ENCODE data around the gene RREB1.

Gene RREB1

GRCh38 chr6:7207720-7208119 lies 100.0 kb downstream of the RREB1 start:
- Histone ChIP-seq H3K4me1 (ENCODE audit: control insufficient read depth, insufficient read depth, low read length) (no peaks in the 10 kb centered on the region), H3K9ac (ENCODE audit: low read depth, low read length) (no peak overlapping the region), H3K9me3 (ENCODE audit: control insufficient read depth, insufficient read depth, low read length) (no peaks in the 10 kb centered on the region), H3K4me3 (ENCODE audit: low read depth, low read length) (no peak overlapping the region), H3K36me3 (ENCODE audit: control insufficient read depth, insufficient read depth, low read length) (peaks cover 6% of the 10 kb centered on the region), H3K27me3 (ENCODE audit: control insufficient read depth, insufficient read depth, low read length) (no peaks in the 10 kb centered on the region)

GRCh38 chr6:7213416-7213815 lies 105.7 kb downstream of the RREB1 start:
- no peak overlapping the region for H3K9ac ChIP-seq (ENCODE audit: low read depth, low read length)
- no peaks in the 10 kb centered on the region for H3K4me1 ChIP-seq (ENCODE audit: control insufficient read depth, insufficient read depth, low read length)
- no peaks in the 10 kb centered on the region for H3K9me3 ChIP-seq (ENCODE audit: control insufficient read depth, insufficient read depth, low read length)
- no peak overlapping the region for H3K4me3 ChIP-seq (ENCODE audit: low read depth, low read length)
- H3K27me3 ChIP-seq (ENCODE audit: control insufficient read depth, insufficient read depth, low read length): no peaks in the 10 kb centered on the region
- peaks cover 12% of the 10 kb centered on the region for H3K36me3 ChIP-seq (ENCODE audit: control insufficient read depth, insufficient read depth, low read length)

- no peak overlapping the region for H3K4me3 ChIP-seq (ENCODE audit: low read depth, low read length)
- H3K27me3 ChIP-seq (ENCODE audit: control insufficient read depth, insufficient read depth, low read length): no peaks in the 10 kb centered on the region
- no peak overlapping the region for H3K9ac ChIP-seq (ENCODE audit: low read depth, low read length)
- peaks cover 12% of the 10 kb centered on the region for H3K36me3 ChIP-seq (ENCODE audit: control insufficient read depth, insufficient read depth, low read length)
- no peaks in the 10 kb centered on the region for H3K4me1 ChIP-seq (ENCODE audit: control insufficient read depth, insufficient read depth, low read length)
- no peaks in the 10 kb centered on the region for H3K9me3 ChIP-seq (ENCODE audit: control insufficient read depth, insufficient read depth, low read length)
Measured at GRCh38 chr6:7214468-7214867, 106.7 kb downstream of the RREB1 start.

GRCh38 chr6:7215131-7215530 lies 107.4 kb downstream of the RREB1 start:
- H3K4me3 ChIP-seq (ENCODE audit: low read depth, low read length): no peak overlapping the region
- H3K4me1 ChIP-seq (ENCODE audit: control insufficient read depth, insufficient read depth, low read length): no peaks in the 10 kb centered on the region
- H3K27me3 ChIP-seq (ENCODE audit: control insufficient read depth, insufficient read depth, low read length): no peaks in the 10 kb centered on the region
- no peak overlapping the region for H3K9ac ChIP-seq (ENCODE audit: low read depth, low read length)
- H3K9me3 ChIP-seq (ENCODE audit: control insufficient read depth, insufficient read depth, low read length): no peaks in the 10 kb centered on the region
- peaks cover 12% of the 10 kb centered on the region for H3K36me3 ChIP-seq (ENCODE audit: control insufficient read depth, insufficient read depth, low read length)

GRCh38 chr6:7215798-7216231 lies 108.1 kb downstream of the RREB1 start:
- Histone ChIP-seq H3K4me1 (ENCODE audit: control insufficient read depth, insufficient read depth, low read length) (no peaks in the 10 kb centered on the region), H3K9me3 (ENCODE audit: control insufficient read depth, insufficient read depth, low read length) (no peaks in the 10 kb centered on the region), H3K36me3 (ENCODE audit: control insufficient read depth, insufficient read depth, low read length) (peaks cover 12% of the 10 kb centered on the region), H3K27me3 (ENCODE audit: control insufficient read depth, insufficient read depth, low read length) (no peaks in the 10 kb centered on the region), H3K4me3 (ENCODE audit: low read depth, low read length) (no peak overlapping the region), H3K9ac (ENCODE audit: low read depth, low read length) (no peak overlapping the region)

- H3K27me3 ChIP-seq (ENCODE audit: control insufficient read depth, insufficient read depth, low read length): no peaks in the 10 kb centered on the region
- H3K36me3 ChIP-seq (ENCODE audit: control insufficient read depth, insufficient read depth, low read length): peaks cover 6% of the 10 kb centered on the region
- no peak overlapping the region for H3K9ac ChIP-seq (ENCODE audit: low read depth, low read length)
- no peaks in the 10 kb centered on the region for H3K9me3 ChIP-seq (ENCODE audit: control insufficient read depth, insufficient read depth, low read length)
- H3K4me3 ChIP-seq (ENCODE audit: low read depth, low read length): no peak overlapping the region
- H3K4me1 ChIP-seq (ENCODE audit: control insufficient read depth, insufficient read depth, low read length): no peaks in the 10 kb centered on the region
Measured at GRCh38 chr6:7216941-7217621, 109.3 kb downstream of the RREB1 start.

GRCh38 chr6:7218406-7218988 lies 110.7 kb downstream of the RREB1 start:
- no peaks in the 10 kb centered on the region for H3K27me3 ChIP-seq (ENCODE audit: control insufficient read depth, insufficient read depth, low read length)
- no peak overlapping the region for H3K9ac ChIP-seq (ENCODE audit: low read depth, low read length)
- no peaks in the 10 kb centered on the region for H3K9me3 ChIP-seq (ENCODE audit: control insufficient read depth, insufficient read depth, low read length)
- peaks cover 6% of the 10 kb centered on the region for H3K36me3 ChIP-seq (ENCODE audit: control insufficient read depth, insufficient read depth, low read length)
- no peak overlapping the region for H3K4me3 ChIP-seq (ENCODE audit: low read depth, low read length)
- no peaks in the 10 kb centered on the region for H3K4me1 ChIP-seq (ENCODE audit: control insufficient read depth, insufficient read depth, low read length)

GRCh38 chr6:7219310-7219709 lies 111.5 kb downstream of the RREB1 start:
- Histone ChIP-seq H3K27me3 (ENCODE audit: control insufficient read depth, insufficient read depth, low read length) (no peaks in the 10 kb centered on the region), H3K9ac (ENCODE audit: low read depth, low read length) (no peak overlapping the region), H3K4me1 (ENCODE audit: control insufficient read depth, insufficient read depth, low read length) (no peaks in the 10 kb centered on the region), H3K9me3 (ENCODE audit: control insufficient read depth, insufficient read depth, low read length) (no peaks in the 10 kb centered on the region), H3K36me3 (ENCODE audit: control insufficient read depth, insufficient read depth, low read length) (peaks cover 6% of the 10 kb centered on the region), H3K4me3 (ENCODE audit: low read depth, low read length) (no peak overlapping the region)

GRCh38 chr6:7222197-7222596 lies 114.4 kb downstream of the RREB1 start:
- H3K4me3 ChIP-seq (ENCODE audit: low read depth, low read length): no peak overlapping the region
- no peaks in the 10 kb centered on the region for H3K36me3 ChIP-seq (ENCODE audit: control insufficient read depth, insufficient read depth, low read length)
- H3K9me3 ChIP-seq (ENCODE audit: control insufficient read depth, insufficient read depth, low read length): no peaks in the 10 kb centered on the region
- no peaks in the 10 kb centered on the region for H3K4me1 ChIP-seq (ENCODE audit: control insufficient read depth, insufficient read depth, low read length)
- H3K27me3 ChIP-seq (ENCODE audit: control insufficient read depth, insufficient read depth, low read length): no peaks in the 10 kb centered on the region
- no peak overlapping the region for H3K9ac ChIP-seq (ENCODE audit: low read depth, low read length)

GRCh38 chr6:7224731-7225130 lies 117.0 kb downstream of the RREB1 start:
- H3K36me3 ChIP-seq (ENCODE audit: control insufficient read depth, insufficient read depth, low read length): peaks cover 13% of the 10 kb centered on the region
- no peak overlapping the region for H3K4me3 ChIP-seq (ENCODE audit: low read depth, low read length)
- H3K9me3 ChIP-seq (ENCODE audit: control insufficient read depth, insufficient read depth, low read length): no peaks in the 10 kb centered on the region
- no peaks in the 10 kb centered on the region for H3K27me3 ChIP-seq (ENCODE audit: control insufficient read depth, insufficient read depth, low read length)
- H3K9ac ChIP-seq (ENCODE audit: low read depth, low read length): no peak overlapping the region
- no peaks in the 10 kb centered on the region for H3K4me1 ChIP-seq (ENCODE audit: control insufficient read depth, insufficient read depth, low read length)

GRCh38 chr6:7228662-7229375 lies 121.1 kb downstream of the RREB1 start:
- Histone ChIP-seq H3K9ac (ENCODE audit: low read depth, low read length) (no peak overlapping the region), H3K36me3 (ENCODE audit: control insufficient read depth, insufficient read depth, low read length) (peaks cover 31% of the 10 kb centered on the region), H3K27me3 (ENCODE audit: control insufficient read depth, insufficient read depth, low read length) (no peaks in the 10 kb centered on the region), H3K4me3 (ENCODE audit: low read depth, low read length) (no peak overlapping the region), H3K9me3 (ENCODE audit: control insufficient read depth, insufficient read depth, low read length) (no peaks in the 10 kb centered on the region), H3K4me1 (ENCODE audit: control insufficient read depth, insufficient read depth, low read length) (no peaks in the 10 kb centered on the region)
